GM12864 (cell line): ENCODE measurements around the gene CHST11.

ENCODE experiments used
- DNase-seq: peaks from one replicate; pipeline ENCODE4 v3.0.0-alpha.2; 2011; ENCODE audit warnings: low read depth
- H3K4me3 ChIP-seq: 2 replicates; pipeline ENCODE4 v1.5.1; 2011; ENCODE audit warnings: mild to moderate bottlenecking, low read depth, low read length, control low read depth
- CTCF ChIP-seq: IDR thresholded peaks from 2 replicates; pipeline ENCODE4 v1.5.1; 2011; ENCODE audit warnings: low read depth, mild to moderate bottlenecking, moderate library complexity, low read length, control low read depth, inconsistent platforms; ENCODE audit errors: missing control alignments

The CHST11 gene

DNA sequence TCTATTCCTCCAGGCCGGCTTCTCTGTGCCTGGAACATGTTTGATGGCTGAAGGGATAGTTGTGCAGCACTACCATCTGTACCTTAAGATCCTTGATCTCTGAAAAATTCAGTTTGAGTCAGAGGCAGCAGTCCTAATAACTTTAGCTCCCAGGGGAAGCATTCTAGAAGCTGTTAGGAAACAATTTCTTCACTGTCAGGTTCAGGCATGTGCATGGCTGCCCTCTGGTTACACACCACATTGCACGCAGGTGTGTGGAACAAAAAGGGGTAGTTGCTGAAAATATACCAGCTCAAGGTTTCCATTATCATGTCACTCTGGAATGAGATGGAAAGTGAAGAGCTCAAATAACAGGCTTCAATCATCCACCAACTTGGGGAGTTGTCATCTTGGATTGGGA lies 80.1 kb downstream of the CHST11 start:
- DNase-seq: no peak
- no peak for TF ChIP-seq CTCF
- H3K4me3 ChIP-seq: no peak overlapping the region

DNA sequence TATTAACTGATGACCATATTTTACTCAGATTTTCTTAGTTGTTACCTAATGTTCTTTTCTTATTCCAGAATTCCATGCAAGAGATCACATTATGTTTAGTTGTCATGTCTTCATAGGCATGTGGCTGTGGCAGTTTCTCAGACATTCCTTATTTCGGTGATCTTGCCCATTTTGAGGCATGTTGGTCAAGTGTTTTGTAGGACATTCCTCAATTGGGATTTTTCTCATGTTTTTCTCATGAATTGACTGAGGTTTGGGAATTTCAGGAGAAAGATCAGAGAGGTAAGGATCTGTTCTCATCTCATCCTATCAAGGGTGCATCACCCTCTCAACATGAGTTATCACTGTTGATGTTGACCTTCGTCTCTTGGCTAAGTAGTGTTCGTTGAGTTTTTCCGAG lies 81.3 kb downstream of the CHST11 start:
- no peak overlapping the region for H3K4me3 ChIP-seq
- no peak for TF ChIP-seq CTCF
- no peak for DNase-seq

DNA sequence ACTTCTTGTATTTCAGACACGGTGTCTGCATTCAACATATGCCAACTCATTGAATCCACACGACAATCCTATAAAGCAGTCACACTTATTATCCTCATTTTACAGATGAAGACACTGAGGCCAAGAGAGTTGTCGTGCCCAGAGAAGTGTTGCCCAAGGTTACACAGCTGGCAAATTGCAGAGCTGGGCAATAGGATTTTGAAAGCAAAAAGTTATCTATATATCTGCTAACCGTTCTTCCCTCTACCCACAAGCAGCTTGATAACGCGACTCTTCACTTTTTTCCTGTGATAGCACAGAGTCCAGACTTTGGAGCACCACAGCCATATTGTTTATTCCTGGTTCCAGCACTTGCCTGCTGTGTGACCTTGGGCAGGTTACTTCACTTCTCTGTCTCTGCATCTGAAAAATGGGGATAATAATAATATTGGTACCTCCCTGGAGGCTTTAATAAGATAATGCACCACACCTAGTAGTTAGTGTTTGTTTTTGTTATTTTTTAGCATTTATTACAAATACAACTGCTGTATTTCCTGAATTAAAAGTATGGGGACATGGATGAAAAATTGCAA lies 82.2 kb downstream of the CHST11 start:
- TF ChIP-seq CTCF: no peak
- DNase-seq: no peak

GRCh38 chr12:104544836-104545235 lies 88.1 kb downstream of the CHST11 start:
- no peak for DNase-seq
- TF ChIP-seq CTCF: no peak
- H3K4me3 ChIP-seq: no peak overlapping the region

More for the DNA sequence above, 82.2 kb downstream of the CHST11 start:
- H3K4me3 ChIP-seq: no peak overlapping the region

DNA sequence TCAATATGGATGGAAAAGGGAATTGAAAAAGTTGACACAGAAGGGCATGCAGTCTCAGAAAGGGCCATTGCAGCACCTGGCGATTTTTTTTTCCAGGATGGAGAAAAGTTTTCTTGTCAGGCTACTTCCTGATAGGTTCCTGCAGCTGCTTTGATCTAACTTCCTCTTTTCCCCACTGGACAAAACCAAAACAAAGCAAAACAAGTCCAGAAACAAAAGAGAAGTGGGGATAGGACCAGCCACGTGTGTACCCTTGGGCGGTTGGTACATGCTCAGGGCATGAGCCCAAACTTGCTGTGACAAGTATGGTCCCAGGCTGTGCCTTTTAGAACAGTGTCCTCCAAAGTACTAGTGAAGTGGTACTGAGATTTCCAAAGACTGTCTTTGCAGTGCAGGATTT lies 89.8 kb downstream of the CHST11 start:
- no peak for DNase-seq
- H3K4me3 ChIP-seq: no peak overlapping the region
- no peak for TF ChIP-seq CTCF

GRCh38 chr12:104547235-104547634 lies 90.5 kb downstream of the CHST11 start:
- no peak overlapping the region for H3K4me3 ChIP-seq
- DNase-seq: no peak
- TF ChIP-seq CTCF: no peak

- DNase-seq: no peak
Observed at GRCh38 chr12:104549815-104550480, 93.2 kb downstream of the CHST11 start.

More at GRCh38 chr12:104549815-104550480, 93.2 kb downstream of the CHST11 start:
- no peak overlapping the region for H3K4me3 ChIP-seq
- TF ChIP-seq CTCF: no peak
